Tibial artery (tissue), 4 donors: ENCODE results near the gene MRPL20.
"Not testable (repeated sequence)": the region's sequence is repeated elsewhere in the genome, so short reads cannot be mapped to it uniquely, and the experiment has no call there.

Experiments used
- DNase-seq, 2 donors: peaks; one replicate each; pipeline ENCODE4 v3.0.0-alpha.2; 2019
- H3K27ac ChIP-seq, 2 donors: fragments of 200-600 bp; sonication (generic) in 1 of 2; 1 replicate in 1 of 2; 2 replicates in 1 of 2; pipeline ENCODE4 v1.5.1; 2018 to 2019; ENCODE audit warnings: mild to moderate bottlenecking in 1 of 2
- H3K27me3 ChIP-seq, 2 donors: fragments of 200-600 bp; sonication (generic) in 1 of 2; one replicate each; pipeline versions ENCODE4 v1.5.1 to v1.6.0; 2016 to 2019
- H3K36me3 ChIP-seq, 3 donors: fragments of 200-600 bp; sonication (generic) in 2 of 3; one replicate each; pipeline ENCODE4 v1.5.1; 2016 to 2019; ENCODE audit warnings: mild to moderate bottlenecking in 2 of 3
- H3K4me1 ChIP-seq, 4 donors: fragments of 200-600 bp; sonication (generic) in 2 of 4; 1 replicate in 3 of 4; 2 replicates in 1 of 4; pipeline ENCODE4 v1.5.1; 2016 to 2019
- H3K4me3 ChIP-seq, 2 donors: fragments of 200-600 bp; sonication (generic) in 1 of 2; 1 replicate in 1 of 2; 2 replicates in 1 of 2; pipeline ENCODE4 v1.5.1; 2018 to 2019; ENCODE audit warnings: mild to moderate bottlenecking in 2 of 2
- H3K9me3 ChIP-seq, 3 donors: fragments of 200-600 bp; sonication (generic) in 1 of 3; one replicate each; pipeline ENCODE4 v1.5.1; 2016 to 2019
- CTCF ChIP-seq, 2 experiments: fragments of 200-600 bp in 1 of 2; fragments of 450-650 bp in 1 of 2; IDR thresholded peaks; one replicate each; pipeline ENCODE4 v1.5.1; 2017 to 2019; ENCODE audit warnings: antibody characterized with exemption in 2 of 2, mild to moderate bottlenecking in 1 of 2, moderate library complexity in 1 of 2
- intact Hi-C: fragments of 100-400 bp; cut with DNase I; formaldehyde crosslinking; loops from one replicate; pipeline ENCODE4 v1.15.0; 2023; ENCODE audit warnings: low total_unique reads

MRPL20 gene

GRCh38 chr1:1430992-1431844 lies 24.1 kb upstream of the MRPL20 start:
- Histone ChIP-seq H3K27me3 (peaks cover 0 to 26% of the 10 kb centered on the region in 2 donors), H3K4me3 (peak overlapping the region in 1 of 2 donors; percentile 25), H3K27ac (peak overlapping the region; percentile 74 to 81), H3K4me1 (peaks cover 4 to 73% (median 60%) of the 10 kb centered on the region in 4 donors), H3K36me3 (no peaks in the 10 kb centered on the region), H3K9me3 (no peaks in the 10 kb centered on the region)
- intact Hi-C loops, result no loop called here
- no peak for DNase-seq
- TF ChIP-seq CTCF (IDR thresholded peaks at IDR 0.05), result no peak

- peak; percentile 62 to 88 for DNase-seq
- peak; percentile 16 to 26 for TF ChIP-seq CTCF (IDR thresholded peaks at IDR 0.05)
- Histone ChIP-seq H3K9me3 (no peaks in the 10 kb centered on the region), H3K27ac (peak overlapping the region; percentile 74 to 81), H3K4me1 (peaks cover 4 to 64% (median 54%) of the 10 kb centered on the region in 4 donors), H3K4me3 (peak overlapping the region in 1 of 2 donors; percentile 25), H3K36me3 (no peaks in the 10 kb centered on the region), H3K27me3 (peaks cover 0 to 28% of the 10 kb centered on the region in 2 donors)
- intact Hi-C loops, result no loop called here
Observed at GRCh38 chr1:1430114-1430982, 23.3 kb upstream of the MRPL20 start.

GRCh38 chr1:1429671-1430073 lies 22.6 kb upstream of the MRPL20 start:
- no peaks in the 10 kb centered on the region for H3K9me3 ChIP-seq
- H3K27ac ChIP-seq, result peak overlapping the region; percentile 74 to 81
- peaks cover 4 to 58% (median 48%) of the 10 kb centered on the region in 4 donors for H3K4me1 ChIP-seq
- peaks cover 0 to 28% of the 10 kb centered on the region in 2 donors for H3K27me3 ChIP-seq
- no peak for TF ChIP-seq CTCF (IDR thresholded peaks at IDR 0.05)
- peak in 1 of 2 donors; percentile 37 for DNase-seq
- no peak overlapping the region for H3K4me3 ChIP-seq
- intact Hi-C loops, result no loop called here
- H3K36me3 ChIP-seq, result no peaks in the 10 kb centered on the region

- H3K4me3 ChIP-seq, H3K9me3 ChIP-seq, DNase-seq, H3K36me3 ChIP-seq, intact Hi-C loops: not testable (repeated sequence)
- peaks cover 4 to 51% (median 41%) of the 10 kb centered on the region in 4 donors for H3K4me1 ChIP-seq
- H3K27ac ChIP-seq, result peak overlapping the region in 1 of 2 donors; percentile 81
- H3K27me3 ChIP-seq, result peaks cover 0 to 25% of the 10 kb centered on the region in 2 donors
Observed at GRCh38 chr1:1428967-1429366, 21.9 kb upstream of the MRPL20 start.

GRCh38 chr1:1428174-1428573 lies 21.1 kb upstream of the MRPL20 start:
- peaks cover 4 to 43% (median 33%) of the 10 kb centered on the region in 4 donors for H3K4me1 ChIP-seq
- H3K4me3 ChIP-seq, result no peak overlapping the region
- H3K27ac ChIP-seq, result no peak overlapping the region
- H3K9me3 ChIP-seq, result no peaks in the 10 kb centered on the region
- no peak for DNase-seq
- TF ChIP-seq CTCF (IDR thresholded peaks at IDR 0.05), result no peak
- no peaks in the 10 kb centered on the region for H3K36me3 ChIP-seq
- H3K27me3 ChIP-seq, result peaks cover 0 to 24% of the 10 kb centered on the region in 2 donors
- intact Hi-C loops, result no loop called here
